Activated CD4-positive, CD25-positive, alpha-beta regulatory T cell (primary cell): Measurements from ENCODE around the gene LRP1B.

Source experiments
- DNase-seq, 4 experiments: peaks; one replicate each; lab custom pipeline; 2025; lab: John Stamatoyannopoulos, UW

The LRP1B gene

GRCh38 chr2:142131010-142131669, at the start of gene LRP1B:
Gene LRP1B (minus strand): TSS chr2:142131016. CDS start chr2:142130729, 287 bp downstream.
- DNase-seq: no peak

GRCh38 chr2:142179686-142180085, 48.9 kb upstream of the LRP1B start:
- DNase-seq: no peak

GRCh38 chr2:142178604-142179003, 47.8 kb upstream of the LRP1B start:
- no peak for DNase-seq

- DNase-seq: no peak
Observed at GRCh38 chr2:142176941-142177340, 46.1 kb upstream of the LRP1B start.

- no peak for DNase-seq
Observed at GRCh38 chr2:142175813-142176338, 45.1 kb upstream of the LRP1B start.

- no peak for DNase-seq
Observed at GRCh38 chr2:142174176-142174575, 43.4 kb upstream of the LRP1B start.

GRCh38 chr2:142170847-142171246, 40.0 kb upstream of the LRP1B start:
- DNase-seq: no peak

- no peak for DNase-seq
Observed at GRCh38 chr2:142165790-142166189, 35.0 kb upstream of the LRP1B start.

- DNase-seq: no peak
Observed at GRCh38 chr2:142153601-142154000, 22.8 kb upstream of the LRP1B start.

- DNase-seq: no peak
Observed at GRCh38 chr2:142150453-142150852, 19.6 kb upstream of the LRP1B start.

- no peak for DNase-seq
Observed at GRCh38 chr2:142144547-142144946, 13.7 kb upstream of the LRP1B start.

- DNase-seq: no peak
Observed at GRCh38 chr2:142142595-142142994, 11.8 kb upstream of the LRP1B start.

GRCh38 chr2:142140434-142140845, 9.6 kb upstream of the LRP1B start:
- no peak for DNase-seq

- DNase-seq: no peak
Observed at GRCh38 chr2:142139384-142139783, 8.6 kb upstream of the LRP1B start.

GRCh38 chr2:142136571-142136970, 5.8 kb upstream of the LRP1B start:
- no peak for DNase-seq

GRCh38 chr2:142134911-142135310, 4.1 kb upstream of the LRP1B start:
- DNase-seq: no peak

- no peak for DNase-seq
Observed at GRCh38 chr2:142130111-142131009, 456 bp downstream of the LRP1B start.

GRCh38 chr2:142128105-142128504, 2.7 kb downstream of the LRP1B start:
- DNase-seq: no peak

- no peak for DNase-seq
Observed at GRCh38 chr2:142127248-142127647, 3.6 kb downstream of the LRP1B start.

- no peak for DNase-seq
Observed at GRCh38 chr2:142124706-142125105, 6.1 kb downstream of the LRP1B start.

- DNase-seq: no peak
Observed at GRCh38 chr2:142119347-142119746, 11.5 kb downstream of the LRP1B start.

GRCh38 chr2:142112757-142113221, 18.0 kb downstream of the LRP1B start:
- DNase-seq: no peak
